K562 (cell line): ENCODE measurements around the gene PARP15. TPM values are rescaled to one million over a fixed set of nuclear protein-coding genes. Genes with fewer than 3 reads are reported as not detected.
A peak's percentile ranks its signal among the peaks of the same experiment; 100 is the strongest.

Source experiments
- C11orf30 ChIP-seq: fragments of 450-650 bp; IDR thresholded peaks from 2 replicates; pipeline ENCODE4 v1.6.1; 2016; ENCODE audit warnings: low read depth, mild to moderate bottlenecking
- HDAC1 ChIP-seq, 2 experiments: fragments of 450-650 bp; IDR thresholded peaks; 2 replicates each; pipeline ENCODE4 v1.6.1; 2016 to 2017; ENCODE audit warnings: inconsistent platforms in 1 of 2, mild to moderate bottlenecking in 1 of 2, moderate library complexity in 1 of 2
- MEIS2 ChIP-seq: fragments of 450-650 bp; IDR thresholded peaks from 2 replicates; pipeline ENCODE4 v1.6.1; 2014; ENCODE audit warnings: mild to moderate bottlenecking; ENCODE audit not compliant: partially characterized antibody
- POU5F1 ChIP-seq: fragments of 150-350 bp; IDR thresholded peaks from 2 replicates; pipeline ENCODE4 v1.6.1; 2014; ENCODE audit warnings: borderline replicate concordance, low read length, low read depth, mild to moderate bottlenecking; ENCODE audit not compliant: partially characterized antibody
- STAT6 ChIP-seq: sonication (generic); formaldehyde crosslinking; IDR thresholded peaks from 2 replicates; pipeline ENCODE4 v1.8.1; 2023; ENCODE audit warnings: mild to moderate bottlenecking, missing genetic modification reagents
- TBP ChIP-seq: optimal IDR thresholded peaks from 2 replicates; pipeline ENCODE3; 2011; ENCODE audit warnings: low read depth, low read length, improper control_type of control experiment
- TOE1 ChIP-seq, 2 experiments: fragments of 450-650 bp in 1 of 2; sonication (generic) in 1 of 2; formaldehyde crosslinking in 1 of 2; IDR thresholded peaks; 2 replicates each; pipeline versions ENCODE4 v1.7.1 to v1.8.0; 2016 to 2022; ENCODE audit warnings: borderline replicate concordance in 2 of 2, mild to moderate bottlenecking in 2 of 2, antibody characterized with exemption in 1 of 2, inconsistent platforms in 1 of 2, low read depth in 1 of 2, missing genetic modification reagents in 1 of 2, moderate library complexity in 1 of 2
- polyA plus RNA-seq, 8 experiments: library from polyadenylated mRNA; depleted of rRNA in 4 of 8; stranded (reverse) in 5 of 8; unstranded in 3 of 8; fragments of >200 nt; fragmentation: Nextera tagmentation in 2 of 8; fragmentation: Illumina TruSeq in 1 of 8; extraction: Ambion mirVana in 2 of 8; extraction: Trizol in 1 of 8; gene quantifications; 2 replicates each; pipeline versions ENCODE4 v1.2.1 to v1.2.3, GENCODE V29; 2011 to 2014; ENCODE audit warnings: inconsistent platforms in 1 of 8, missing spikeins in 1 of 8
- total RNA-seq, 7 experiments: library from RNA; depleted of rRNA in 6 of 7; stranded (reverse); fragments of >200 nt in 6 of 7; fragmentation: Illumina TruSeq in 2 of 7; extraction: Trizol in 2 of 7; gene quantifications; 2 replicates each; pipeline versions ENCODE4 v1.2.1 to v1.2.3, GENCODE V29; 2011 to 2021; ENCODE audit warnings: low replicate concordance in 1 of 7
- TF ChIP-seq, protein P1 (sequence below): fragments of 450-650 bp; IDR thresholded peaks from 2 replicates; pipeline ENCODE4 v1.6.1; 2016; ENCODE audit warnings: mild to moderate bottlenecking, moderate library complexity

PARP15 gene
- total and polyA plus RNA-seq, 9 of the 15 experiments (the other 6 are each of a cell fraction or from before 2014, with no cell fraction given): 0.05 to 0.40 (median 0.13) TPM

GRCh38 chr3:122564155-122564912, 13.1 kb upstream of the PARP15 start, which contains the start of the genes DTX3L and PARP9 (continued):
- 0 out of 4 replicates have a peak, but pooled peaks of 1 of the 2 experiments have one; percentile 58 for TF ChIP-seq HDAC1 (IDR thresholded peaks at IDR 0.05)
- TF ChIP-seq, protein P1, sequence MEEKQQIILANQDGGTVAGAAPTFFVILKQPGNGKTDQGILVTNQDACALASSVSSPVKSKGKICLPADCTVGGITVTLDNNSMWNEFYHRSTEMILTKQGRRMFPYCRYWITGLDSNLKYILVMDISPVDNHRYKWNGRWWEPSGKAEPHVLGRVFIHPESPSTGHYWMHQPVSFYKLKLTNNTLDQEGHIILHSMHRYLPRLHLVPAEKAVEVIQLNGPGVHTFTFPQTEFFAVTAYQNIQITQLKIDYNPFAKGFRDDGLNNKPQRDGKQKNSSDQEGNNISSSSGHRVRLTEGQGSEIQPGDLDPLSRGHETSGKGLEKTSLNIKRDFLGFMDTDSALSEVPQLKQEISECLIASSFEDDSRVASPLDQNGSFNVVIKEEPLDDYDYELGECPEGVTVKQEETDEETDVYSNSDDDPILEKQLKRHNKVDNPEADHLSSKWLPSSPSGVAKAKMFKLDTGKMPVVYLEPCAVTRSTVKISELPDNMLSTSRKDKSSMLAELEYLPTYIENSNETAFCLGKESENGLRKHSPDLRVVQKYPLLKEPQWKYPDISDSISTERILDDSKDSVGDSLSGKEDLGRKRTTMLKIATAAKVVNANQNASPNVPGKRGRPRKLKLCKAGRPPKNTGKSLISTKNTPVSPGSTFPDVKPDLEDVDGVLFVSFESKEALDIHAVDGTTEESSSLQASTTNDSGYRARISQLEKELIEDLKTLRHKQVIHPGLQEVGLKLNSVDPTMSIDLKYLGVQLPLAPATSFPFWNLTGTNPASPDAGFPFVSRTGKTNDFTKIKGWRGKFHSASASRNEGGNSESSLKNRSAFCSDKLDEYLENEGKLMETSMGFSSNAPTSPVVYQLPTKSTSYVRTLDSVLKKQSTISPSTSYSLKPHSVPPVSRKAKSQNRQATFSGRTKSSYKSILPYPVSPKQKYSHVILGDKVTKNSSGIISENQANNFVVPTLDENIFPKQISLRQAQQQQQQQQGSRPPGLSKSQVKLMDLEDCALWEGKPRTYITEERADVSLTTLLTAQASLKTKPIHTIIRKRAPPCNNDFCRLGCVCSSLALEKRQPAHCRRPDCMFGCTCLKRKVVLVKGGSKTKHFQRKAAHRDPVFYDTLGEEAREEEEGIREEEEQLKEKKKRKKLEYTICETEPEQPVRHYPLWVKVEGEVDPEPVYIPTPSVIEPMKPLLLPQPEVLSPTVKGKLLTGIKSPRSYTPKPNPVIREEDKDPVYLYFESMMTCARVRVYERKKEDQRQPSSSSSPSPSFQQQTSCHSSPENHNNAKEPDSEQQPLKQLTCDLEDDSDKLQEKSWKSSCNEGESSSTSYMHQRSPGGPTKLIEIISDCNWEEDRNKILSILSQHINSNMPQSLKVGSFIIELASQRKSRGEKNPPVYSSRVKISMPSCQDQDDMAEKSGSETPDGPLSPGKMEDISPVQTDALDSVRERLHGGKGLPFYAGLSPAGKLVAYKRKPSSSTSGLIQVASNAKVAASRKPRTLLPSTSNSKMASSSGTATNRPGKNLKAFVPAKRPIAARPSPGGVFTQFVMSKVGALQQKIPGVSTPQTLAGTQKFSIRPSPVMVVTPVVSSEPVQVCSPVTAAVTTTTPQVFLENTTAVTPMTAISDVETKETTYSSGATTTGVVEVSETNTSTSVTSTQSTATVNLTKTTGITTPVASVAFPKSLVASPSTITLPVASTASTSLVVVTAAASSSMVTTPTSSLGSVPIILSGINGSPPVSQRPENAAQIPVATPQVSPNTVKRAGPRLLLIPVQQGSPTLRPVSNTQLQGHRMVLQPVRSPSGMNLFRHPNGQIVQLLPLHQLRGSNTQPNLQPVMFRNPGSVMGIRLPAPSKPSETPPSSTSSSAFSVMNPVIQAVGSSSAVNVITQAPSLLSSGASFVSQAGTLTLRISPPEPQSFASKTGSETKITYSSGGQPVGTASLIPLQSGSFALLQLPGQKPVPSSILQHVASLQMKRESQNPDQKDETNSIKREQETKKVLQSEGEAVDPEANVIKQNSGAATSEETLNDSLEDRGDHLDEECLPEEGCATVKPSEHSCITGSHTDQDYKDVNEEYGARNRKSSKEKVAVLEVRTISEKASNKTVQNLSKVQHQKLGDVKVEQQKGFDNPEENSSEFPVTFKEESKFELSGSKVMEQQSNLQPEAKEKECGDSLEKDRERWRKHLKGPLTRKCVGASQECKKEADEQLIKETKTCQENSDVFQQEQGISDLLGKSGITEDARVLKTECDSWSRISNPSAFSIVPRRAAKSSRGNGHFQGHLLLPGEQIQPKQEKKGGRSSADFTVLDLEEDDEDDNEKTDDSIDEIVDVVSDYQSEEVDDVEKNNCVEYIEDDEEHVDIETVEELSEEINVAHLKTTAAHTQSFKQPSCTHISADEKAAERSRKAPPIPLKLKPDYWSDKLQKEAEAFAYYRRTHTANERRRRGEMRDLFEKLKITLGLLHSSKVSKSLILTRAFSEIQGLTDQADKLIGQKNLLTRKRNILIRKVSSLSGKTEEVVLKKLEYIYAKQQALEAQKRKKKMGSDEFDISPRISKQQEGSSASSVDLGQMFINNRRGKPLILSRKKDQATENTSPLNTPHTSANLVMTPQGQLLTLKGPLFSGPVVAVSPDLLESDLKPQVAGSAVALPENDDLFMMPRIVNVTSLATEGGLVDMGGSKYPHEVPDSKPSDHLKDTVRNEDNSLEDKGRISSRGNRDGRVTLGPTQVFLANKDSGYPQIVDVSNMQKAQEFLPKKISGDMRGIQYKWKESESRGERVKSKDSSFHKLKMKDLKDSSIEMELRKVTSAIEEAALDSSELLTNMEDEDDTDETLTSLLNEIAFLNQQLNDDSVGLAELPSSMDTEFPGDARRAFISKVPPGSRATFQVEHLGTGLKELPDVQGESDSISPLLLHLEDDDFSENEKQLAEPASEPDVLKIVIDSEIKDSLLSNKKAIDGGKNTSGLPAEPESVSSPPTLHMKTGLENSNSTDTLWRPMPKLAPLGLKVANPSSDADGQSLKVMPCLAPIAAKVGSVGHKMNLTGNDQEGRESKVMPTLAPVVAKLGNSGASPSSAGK: peak; percentile 83
- TF ChIP-seq C11orf30: peak; percentile 23; the same call in 1 of the 2 replicates
- 0 out of 2 replicates have a peak, but pooled peaks have one; percentile 42 for TF ChIP-seq TOE1 (IDR thresholded peaks at IDR 0.05; ENCODE audit: borderline replicate concordance)
- TF ChIP-seq TOE1 (CRISPR knock-in tag; IDR thresholded peaks at IDR 0.05; ENCODE audit: borderline replicate concordance, low read depth): no peak
- no peak for TF ChIP-seq MEIS2
- no peak for TF ChIP-seq STAT6 (CRISPR knock-in tag)
- no peak for TF ChIP-seq POU5F1
- peak; percentile 26 for TF ChIP-seq TBP
